ENCODE data around the gene TRNT1.
A peak's percentile ranks its signal among the peaks of the same experiment; 100 is the strongest.

The TRNT1 gene

DNA sequence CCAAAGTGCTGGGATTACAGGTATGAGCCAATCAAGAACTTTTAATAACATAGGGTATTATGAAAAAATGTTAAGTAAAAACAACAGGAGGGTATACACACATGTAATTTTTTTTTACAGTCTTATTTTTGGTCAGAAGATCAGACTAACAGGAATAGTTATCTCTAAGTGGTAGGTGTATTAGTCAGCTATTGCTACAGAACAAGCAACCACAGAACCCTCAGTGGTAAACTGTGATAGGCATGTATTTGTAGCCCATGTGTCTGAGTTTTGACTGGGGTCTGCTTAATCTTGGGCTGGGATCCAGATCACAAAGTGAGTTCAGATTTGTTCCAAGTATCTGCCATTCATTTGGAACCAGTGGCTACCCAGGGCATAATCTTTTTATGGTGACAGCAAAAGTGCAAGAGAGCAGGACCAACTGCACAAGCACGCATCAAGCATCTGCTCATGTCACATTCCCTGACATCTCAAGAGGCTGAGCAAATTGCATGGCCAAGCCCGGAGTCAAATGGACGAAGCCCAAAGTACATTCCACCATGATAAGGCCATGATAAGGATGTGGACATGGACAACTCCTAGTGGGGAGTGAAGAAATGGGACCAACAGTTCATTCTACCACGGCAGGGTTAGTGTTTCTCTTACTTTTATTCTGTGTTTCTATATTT lies 13.6 kb upstream of the TRNT1 start:
- FAIRE-seq = no peak

DNA sequence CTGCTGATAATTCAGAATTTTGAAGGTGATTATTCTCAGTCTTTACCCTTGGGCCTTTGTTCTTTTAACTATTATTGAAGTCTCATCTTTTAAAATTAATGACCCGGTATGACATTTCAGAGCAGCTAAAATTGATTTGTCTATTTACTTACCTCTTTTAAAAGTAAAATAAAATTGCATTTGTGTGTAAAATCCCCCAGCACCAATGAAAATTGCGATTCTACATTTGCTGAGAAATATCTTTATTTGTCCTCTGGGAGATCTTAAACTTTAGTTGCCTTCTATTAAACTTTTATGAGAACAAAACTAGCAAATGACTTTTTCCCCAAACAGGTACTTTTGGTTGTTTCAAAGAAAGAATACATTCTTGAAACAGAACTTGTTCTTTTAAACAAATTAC lies 9.1 kb upstream of the TRNT1 start:
- FAIRE-seq = no peak

DNA sequence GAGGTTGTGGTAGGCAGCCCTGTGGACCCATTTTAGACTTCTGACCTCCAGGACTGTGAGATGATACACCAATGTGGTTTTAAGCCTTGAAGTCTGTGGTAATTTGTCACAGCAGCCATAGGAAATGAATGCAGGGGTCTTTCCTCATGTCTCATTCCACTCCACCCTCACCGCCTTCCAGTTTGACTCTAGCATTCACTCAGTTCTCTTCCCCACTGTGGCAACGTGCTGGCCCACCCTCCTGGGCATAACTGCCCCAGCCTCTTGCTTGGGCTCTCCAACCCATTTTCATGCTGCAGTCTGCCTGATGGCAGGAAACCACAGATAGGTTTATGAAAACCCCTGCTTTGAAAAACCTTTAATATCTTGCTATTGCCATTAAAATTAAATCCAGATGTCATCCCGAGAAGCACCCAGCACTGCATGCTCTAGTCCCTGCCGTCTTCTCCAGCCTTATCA lies 7.3 kb upstream of the TRNT1 start:
- FAIRE-seq = no peak

DNA sequence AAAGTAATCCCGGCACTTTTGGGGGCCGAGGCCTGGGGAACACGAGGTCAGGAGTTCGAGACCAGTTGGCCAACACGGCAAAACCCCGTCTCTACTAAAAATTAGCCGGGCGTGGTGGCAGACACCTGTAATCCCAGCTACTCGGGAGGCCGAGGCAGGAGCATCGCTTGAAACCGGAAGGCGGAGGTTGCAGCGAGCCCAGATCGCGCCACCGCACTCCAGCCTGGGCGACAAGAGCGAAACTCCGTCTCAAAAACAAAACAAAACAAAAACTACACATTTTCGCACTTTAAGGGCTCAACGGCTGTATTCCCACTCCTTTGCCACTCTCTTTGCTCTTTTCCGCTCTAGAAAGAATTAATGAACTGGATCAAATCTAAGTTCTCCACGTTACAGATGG lies 763 bp upstream of the TRNT1 start:
- FAIRE-seq = no peak

DNA sequence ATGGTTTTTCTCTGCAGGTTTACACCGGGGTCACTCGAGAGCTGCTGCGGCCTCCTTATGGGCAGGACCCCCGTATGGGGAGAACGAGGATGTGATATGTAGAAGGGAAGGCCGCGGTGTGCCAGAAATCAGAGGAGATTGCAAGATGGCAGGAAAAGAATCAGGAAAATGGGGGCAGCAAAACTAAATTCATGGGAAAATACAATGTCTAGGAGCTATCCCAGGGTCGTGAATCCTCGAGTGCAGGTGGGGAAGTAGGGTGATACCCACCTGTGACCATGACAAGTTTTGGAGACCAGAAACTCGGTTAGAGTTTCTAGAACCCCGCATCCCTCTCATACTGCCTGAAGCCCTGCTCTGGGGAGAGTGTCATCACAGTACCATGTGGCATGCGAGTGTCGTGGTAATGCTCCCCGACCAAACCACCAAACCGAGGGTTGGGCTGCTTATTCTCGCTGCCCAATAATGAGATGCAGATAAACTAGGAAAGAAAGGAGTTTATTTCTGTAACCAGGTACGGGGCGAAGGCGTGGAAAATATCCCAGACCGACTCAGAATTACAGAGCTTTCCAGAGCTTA lies 781 bp downstream of the TRNT1 start:
- FAIRE-seq = no peak

DNA sequence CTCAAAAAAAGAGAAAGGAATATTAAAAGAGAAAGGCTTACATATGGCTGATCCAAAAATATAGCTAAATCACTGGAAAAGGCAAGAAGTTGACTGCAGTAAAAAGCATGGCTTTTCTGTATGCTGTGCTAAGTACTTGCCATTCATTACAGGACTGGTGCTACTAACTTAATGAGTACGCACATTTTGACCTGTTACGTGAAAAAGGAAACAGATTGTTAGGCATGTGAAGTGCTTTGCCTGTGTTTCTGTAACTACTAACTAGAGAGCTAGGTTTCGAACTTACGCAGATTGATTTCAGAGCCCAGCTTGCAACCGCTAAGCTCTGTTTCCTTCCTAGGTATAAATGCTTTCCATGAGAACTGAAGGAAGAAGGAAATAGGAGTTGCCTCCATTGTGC lies 2.8 kb downstream of the TRNT1 start:
- no peak for FAIRE-seq

DNA sequence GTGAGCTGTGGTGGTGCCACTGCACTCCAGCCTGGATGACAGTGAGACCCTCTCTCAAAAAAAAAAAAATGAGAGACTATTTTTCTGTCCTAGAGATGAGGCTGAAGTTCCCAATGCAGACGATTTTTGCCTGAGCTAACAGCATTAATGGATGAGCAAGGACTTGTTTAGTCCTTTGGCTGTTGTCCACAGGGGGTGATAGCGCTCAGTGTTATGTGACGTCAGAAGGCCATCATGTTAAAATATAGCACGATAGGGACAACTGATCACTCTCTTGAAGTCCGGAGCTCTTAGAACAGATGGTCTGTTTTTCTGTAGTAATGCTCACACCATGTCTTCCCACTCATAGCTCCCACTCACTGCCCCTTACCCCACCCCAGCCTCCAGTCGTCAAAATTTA lies 6.8 kb downstream of the TRNT1 start:
- no peak for FAIRE-seq

DNA sequence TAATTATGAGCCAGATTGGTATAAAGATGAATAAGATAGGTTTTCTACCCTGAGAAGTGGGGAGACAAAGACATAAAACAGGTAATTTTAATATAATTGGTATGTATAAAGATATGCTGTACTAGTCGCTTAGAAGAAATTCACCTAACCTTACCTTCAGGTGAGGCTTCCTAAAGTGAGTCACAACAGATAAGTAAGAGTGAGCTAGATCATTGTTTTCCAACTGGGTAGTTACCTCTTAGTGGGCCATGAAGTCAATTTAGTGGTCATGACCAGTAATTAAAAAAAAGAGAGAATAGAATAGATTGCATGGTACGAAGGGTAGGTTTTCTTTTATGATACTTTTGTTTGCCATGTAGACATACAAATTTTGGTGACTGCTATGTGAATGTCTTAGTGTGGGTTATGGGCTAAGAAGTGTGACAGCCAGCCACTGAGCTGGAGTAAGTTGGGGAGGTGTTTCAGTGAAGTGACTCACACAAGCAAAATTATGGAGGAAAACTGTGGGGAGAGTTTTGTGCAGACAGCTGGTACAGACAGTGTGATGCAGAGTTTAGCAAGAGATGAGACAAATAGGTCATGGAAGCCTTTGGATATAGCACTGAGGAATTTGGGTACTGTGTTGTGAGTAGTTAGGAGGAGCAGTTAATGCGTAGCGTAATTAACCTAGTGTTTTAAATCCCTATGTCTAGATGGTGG lies 8.2 kb downstream of the TRNT1 start:
- no peak for FAIRE-seq

DNA sequence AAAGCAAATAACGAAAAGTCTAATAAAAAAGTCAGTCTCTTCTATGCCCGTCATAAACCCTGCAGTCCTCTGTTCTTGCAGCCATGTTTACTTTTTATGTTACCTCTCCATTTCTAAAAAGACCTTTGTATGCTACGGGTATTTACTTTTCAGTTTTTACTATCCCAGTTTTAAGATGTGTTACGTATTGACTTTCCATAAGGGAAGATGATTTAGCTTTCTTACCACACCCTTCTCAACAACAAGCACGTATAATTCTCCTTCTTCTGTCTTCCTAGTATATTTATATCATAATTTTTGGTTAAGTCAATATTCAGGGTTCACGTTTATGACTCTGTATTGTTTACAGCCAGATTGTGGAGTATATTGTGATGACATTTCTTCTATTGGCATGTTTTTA lies 10.8 kb downstream of the TRNT1 start:
- no peak for FAIRE-seq

DNA sequence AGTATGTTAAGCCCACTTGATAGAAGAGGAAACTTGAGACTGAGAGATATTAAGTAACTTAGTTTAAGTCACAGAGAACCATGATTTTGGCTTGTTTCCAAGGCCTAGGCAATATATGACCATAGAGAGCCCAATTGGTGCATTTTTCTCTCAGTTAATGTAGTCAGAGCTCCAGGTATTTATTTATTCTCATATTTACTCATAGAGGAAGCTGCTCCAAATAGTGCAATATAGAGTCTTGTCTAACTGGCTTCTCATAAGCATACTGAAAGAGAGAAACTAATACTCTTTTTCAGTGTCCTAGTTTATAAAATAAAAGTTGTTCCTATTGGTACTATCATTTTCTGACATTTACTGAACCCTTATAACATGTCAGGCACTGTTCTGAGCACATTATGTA lies 15.2 kb downstream of the TRNT1 start:
- FAIRE-seq = no peak

DNA sequence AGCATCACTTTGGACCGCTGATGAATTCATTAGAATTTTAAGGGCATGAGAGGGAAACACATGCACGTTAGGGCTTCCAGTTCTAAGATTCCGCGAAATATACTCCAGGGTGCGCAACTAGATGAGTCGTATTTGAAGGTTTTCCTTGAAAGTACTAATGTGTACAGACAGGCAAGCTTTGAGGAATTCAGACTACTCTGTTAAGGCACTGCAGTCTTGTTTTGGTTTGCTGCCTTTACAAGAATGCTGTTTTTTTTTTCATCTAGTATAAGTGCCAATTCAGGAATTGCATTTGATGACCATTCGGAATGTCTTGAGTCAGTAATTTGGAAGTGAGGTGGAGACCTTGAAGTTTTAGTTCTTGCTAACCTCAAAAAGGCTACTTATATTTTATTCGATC lies 19.1 kb downstream of the TRNT1 start:
- no peak for FAIRE-seq

DNA sequence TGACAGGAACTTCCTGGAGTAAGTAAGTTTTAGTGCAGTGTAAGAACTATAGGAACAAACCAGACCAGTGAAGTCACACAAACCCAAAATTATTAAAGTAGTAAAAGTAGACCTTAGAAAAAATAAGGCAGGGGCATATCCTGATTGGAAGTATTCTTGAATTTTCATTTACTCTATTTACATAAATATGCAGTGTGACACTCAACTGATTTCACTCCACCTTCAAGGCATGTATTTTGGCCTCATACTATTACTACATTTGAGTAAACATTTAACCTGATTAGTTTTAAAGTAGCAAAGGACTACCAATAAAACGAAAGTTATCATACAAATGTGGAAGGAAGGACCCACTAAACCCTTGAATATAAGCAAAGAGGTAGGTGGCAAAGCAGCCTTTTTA lies 22.8 kb downstream of the TRNT1 start:
- FAIRE-seq = no peak

DNA sequence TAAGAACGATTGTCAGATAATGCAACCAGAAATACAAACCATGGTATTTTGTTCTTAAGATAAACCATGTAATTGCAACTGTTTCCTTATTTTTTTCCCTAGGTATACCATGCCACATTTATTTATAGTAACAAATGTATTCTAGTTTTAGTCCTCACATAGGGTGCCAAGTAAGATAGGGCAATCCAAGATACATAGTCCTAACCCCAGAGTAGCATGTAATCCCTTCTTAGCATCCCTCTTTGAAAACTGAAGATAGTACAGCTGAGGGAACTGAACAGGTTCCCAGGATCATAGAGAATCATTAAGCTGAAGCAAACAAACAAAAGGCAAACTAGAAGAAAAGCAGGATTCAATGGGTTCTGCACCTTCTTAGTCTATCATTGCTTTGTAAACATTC lies 24.8 kb downstream of the TRNT1 start:
- no peak for FAIRE-seq

DNA sequence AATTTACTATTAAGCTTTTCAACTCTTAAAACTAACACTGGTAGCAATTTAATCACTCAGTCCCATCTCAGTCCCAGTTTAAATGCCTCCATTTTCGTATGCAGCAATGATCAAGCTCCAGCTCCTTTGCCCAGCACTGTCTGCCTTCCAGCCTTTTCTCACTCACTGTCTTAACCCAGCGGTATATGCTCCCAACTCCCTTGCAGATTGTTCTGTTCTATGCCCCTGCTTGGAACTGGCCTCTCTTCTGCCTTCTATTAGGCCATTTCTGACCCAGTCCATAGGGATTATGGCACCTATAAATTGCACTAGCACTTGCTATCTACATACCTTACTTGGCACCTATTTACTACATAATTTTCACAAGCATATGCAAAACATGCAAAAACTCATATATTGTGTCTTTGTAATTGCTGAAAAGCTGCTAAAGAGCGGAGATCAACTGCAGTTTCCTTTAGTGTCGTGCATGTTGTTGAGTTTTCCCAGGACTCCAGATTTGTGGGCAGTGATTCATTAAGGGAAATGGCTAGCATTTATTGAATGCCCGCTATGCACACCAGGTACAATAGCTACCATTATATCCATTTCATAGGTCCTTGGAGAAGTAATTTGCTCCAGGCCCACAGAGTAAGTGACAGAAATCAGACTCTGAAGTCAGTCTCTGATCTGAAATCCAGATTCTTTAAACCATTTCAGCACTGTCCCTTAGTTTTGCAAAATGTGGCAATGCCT lies 28.3 kb downstream of the TRNT1 start:
- no peak for FAIRE-seq

DNA sequence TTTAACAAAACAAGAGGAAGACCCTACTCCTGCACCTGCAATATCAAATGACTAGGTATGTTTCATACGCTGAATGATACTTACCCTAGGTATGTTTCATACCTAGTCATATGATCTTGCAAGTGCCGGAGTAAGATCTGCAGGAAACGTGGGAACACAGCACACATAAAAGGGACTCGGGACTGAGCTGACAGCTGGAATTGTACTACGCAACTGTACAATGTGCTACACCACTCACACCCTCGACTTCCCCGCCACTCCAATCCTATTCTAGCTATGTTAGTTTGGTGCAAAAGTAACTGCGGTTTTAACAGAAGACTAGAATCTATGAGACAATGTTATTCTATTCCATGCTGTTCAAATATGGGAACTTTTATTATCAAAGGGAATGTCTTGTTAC lies 30.7 kb downstream of the TRNT1 start:
- no peak for FAIRE-seq

DNA sequence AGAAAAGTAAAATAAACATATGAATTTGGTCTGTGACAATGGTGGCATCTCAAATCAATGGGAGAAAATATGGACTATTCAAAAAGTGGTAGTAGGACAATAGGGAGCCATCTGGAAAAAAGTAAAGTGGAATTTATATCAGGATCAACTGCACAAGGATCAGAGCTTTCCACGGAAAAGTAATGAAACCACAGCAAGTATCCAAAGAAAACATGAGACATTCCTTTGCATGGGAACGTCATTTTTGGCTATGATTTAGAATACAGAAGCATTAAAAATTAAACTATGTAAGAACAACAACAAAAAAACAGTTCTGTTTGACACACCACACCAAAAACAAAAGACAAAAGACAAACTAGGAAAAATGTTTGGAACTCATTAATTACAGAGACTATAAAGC lies 34.1 kb downstream of the TRNT1 start:
- peak; percentile 86 for FAIRE-seq

DNA sequence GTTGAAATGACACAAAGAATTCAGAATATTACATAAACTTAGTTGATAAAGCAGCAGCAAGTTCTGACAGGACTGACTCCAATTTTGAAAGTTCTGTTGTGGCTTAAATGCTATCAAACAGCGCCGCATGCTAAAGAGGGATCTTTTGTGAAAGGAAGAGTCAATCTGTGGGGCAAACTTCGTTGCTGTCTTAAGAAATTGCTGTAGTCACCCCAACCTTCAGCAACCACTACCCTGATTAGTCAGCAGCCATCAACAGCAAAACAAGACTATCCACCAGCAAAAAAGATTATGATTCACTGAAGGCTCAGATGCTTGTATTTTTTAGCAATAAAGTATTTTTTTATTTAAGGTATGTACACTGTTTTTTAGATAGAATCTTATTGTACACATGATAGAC lies 38.5 kb downstream of the TRNT1 start:
- no peak for FAIRE-seq

DNA sequence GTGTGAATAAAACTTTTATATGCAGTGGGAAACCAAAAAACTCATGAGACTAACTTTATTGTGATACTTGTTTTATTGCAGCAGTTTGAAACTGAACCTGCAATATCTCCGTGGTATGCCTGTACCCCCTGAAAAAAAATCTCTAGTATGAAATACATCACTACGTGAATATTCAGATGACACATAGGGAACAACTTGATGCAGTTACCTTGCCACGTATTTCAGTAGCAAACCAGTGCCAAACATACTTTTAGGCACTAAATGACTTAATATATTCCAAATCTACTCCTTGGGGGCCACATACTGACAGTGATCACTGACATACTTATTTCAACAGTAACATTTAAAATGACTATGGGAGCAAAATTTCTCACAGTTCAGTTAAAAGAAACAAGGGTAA lies 38.9 kb downstream of the TRNT1 start:
- FAIRE-seq = no peak

DNA sequence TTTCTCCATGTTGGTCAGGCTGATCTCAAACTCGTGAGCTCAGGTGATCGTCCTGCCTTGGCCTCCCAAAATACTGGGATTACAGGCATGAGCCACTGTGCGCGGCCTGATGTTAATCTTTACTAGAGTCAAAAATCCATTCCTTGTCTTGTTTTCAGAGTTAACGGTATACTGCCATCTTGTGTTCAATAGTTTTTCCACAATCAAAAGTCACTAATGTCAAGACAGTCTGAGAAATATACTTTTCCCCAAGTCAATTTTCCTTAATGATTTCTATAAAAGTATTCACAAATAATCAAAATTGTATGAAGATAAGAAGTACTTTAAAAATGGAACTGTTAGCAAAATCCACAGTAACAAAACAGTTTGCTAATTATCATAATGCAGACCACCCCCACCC lies 44.3 kb downstream of the TRNT1 start:
- no peak for FAIRE-seq

DNA sequence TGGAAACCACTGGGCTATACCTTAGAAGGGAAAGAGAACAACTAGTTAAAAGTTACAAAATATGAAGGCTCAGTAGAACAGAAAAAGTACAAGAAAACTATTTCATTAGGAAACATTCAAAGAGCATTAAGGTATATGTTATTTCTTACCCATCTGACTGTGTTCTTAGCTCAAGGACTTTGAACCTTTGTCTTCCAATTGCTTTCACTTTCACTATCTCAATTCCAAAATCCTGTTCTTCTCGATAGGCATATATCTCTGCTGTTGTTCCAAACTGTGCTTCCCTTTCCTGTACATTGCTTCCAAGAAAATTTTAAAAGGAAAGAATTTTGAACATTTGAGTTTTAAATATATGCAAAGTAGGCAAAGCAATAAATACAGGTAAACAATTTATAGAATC lies 45.9 kb downstream of the TRNT1 start:
- no peak for FAIRE-seq

DNA sequence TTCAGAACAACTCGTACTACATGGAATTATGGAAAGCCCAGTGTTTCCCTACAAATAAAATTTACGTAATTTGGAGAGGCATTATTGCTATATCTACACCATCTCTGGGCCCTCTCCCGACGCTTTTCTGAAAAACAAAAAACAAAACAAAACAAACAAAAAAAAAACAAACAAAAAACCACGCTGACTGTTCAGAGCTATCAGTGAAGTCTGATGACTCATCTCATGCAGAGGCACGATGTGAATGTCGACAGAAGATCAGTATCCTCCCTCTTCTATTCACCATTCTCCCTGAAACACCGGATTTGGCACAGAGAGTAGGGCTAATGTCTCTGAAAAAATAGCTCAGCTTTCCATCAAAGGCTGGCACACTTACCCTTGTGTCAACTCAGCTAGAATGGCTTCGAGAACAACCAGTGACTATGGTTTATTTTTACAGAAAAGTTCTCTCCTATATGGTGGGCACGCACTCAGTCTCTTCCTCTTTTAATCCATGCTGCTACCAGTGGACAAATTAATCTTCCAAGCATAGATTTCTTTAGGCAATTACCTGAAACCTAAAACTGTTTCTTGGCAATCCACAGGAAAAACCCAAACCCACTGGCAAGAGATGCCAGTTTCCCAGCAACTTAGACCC lies 51.2 kb downstream of the TRNT1 start:
- FAIRE-seq = no peak

DNA sequence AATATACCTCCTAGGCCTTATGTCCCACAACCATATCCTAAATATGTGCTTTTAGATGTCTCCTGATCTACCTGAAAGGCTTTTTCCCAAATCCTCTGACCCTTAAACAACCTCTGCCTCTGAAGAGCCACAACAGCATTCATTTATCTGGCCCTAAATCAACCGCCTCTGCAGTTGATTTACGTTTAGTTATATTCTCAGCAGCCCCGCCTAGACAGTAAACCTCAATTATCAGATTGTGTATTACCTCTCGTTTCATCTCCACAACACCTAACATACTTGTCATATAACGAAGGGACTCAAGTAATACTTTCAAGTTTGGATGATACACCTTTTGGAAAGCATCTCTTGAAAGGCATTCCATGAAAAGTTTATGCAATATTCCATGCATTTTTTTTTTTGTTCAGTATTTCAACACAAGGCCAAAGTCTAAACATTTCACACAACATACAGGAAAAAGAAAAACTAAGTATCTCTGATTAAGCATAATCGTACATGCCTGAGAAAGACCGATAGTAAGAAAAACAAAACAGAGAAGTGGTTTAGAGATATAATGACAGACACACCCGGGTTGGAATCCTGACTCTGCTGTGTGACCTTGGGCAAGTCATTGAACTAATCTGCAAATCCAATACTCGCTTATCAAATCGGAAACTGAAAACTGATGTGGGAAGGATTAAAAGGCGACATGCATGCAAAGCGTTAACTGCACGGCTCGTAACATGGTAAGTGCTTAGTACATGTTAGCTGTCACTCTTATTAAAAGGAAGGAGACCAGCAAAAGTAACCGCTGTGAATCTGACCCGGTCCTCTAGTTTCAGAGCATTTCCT lies 52.0 kb downstream of the TRNT1 start:
- no peak for FAIRE-seq

All from endometrium (tissue), 2 donors.